GM21515 (cell line): Measurements from ENCODE around the gene PES1.
"Not testable (repeated sequence)": the region's sequence is repeated elsewhere in the genome, so short reads cannot be mapped to it uniquely, and the experiment has no call there.

Source experiments
- ATAC-seq: cut with Tn5 transposase; IDR thresholded peaks from one replicate; pipeline ENCODE4 v1.9.1; 2021; ENCODE audit not compliant: unreplicated experiment

Gene PES1

DNA sequence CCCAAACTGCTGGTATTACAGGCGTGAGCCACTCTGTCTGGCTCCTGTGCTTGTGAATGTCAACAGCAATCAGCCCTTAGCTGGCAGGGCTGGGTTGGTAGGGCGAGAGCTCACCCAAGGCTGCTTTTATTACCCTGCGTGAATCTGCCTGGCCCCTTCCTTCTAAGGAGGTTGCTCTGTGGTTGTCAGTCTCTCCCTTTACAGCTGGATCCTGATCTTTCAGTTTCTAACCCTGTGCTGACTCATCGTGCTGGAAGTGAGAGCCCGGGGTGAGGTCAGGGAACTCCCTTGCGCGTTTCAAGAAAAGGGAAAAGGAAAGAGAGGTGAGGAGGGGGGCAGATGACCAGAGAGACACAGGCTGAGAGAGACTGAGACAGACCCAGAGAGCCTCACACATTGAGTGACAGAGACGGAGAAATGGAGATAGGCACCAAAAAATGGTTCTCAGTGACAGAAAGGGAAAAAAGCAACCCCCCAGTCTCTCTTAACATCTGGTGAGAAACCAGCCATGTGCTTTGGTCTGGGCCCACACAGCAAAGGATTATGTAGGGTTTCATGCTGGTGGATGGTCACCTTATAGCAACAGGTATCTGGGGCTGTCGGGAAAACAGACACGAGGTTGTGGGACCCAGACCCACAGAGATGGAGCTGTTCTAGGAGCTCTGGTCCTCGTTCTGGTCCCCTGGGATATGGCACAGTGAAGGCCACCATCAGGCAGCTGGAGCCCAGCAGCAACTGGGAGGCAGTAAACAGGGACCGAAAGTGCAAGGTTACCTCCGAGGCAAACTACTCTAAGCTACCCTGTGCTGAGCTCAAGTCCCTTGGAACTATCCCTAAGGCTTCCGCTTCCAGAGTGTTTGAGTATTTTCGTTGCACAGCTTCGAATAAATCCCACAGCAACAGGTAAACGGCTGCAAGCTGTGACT, 17.8 kb upstream of the PES1 start:
- no peak for ATAC-seq

GRCh38 chr22:30607939-30608338, 16.2 kb upstream of the PES1 start:
- ATAC-seq, result no peak

DNA sequence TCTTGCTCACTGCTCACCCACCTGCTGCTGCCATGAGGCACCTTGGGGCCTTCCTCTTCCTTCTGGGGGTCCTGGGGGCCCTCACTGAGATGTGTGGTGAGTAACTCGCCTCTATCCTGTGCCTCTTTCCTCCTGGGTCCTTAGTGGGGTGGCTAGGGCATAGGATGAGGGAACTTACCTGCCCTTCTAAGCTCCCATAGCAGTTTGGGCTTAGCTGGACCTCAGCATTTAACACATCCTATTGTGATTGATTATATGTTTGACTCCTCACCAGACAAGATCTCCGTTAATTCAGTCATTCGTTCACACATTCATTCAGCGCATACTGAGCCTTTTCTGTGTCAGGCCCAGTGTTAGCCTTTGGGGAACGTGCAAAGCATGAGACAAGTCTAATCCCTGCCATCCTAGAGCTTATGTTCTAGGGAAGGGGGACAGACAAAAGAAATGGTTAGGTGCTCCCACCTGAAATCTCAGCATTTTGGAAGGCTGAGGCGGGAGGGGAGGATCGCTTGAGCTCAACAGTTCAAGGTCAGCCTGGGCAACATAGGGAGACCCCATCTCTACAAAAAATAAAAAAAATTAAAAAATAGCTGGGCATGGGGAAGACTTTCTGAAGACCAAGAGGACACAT, 15.7 kb upstream of the PES1 start:
- no peak for ATAC-seq

DNA sequence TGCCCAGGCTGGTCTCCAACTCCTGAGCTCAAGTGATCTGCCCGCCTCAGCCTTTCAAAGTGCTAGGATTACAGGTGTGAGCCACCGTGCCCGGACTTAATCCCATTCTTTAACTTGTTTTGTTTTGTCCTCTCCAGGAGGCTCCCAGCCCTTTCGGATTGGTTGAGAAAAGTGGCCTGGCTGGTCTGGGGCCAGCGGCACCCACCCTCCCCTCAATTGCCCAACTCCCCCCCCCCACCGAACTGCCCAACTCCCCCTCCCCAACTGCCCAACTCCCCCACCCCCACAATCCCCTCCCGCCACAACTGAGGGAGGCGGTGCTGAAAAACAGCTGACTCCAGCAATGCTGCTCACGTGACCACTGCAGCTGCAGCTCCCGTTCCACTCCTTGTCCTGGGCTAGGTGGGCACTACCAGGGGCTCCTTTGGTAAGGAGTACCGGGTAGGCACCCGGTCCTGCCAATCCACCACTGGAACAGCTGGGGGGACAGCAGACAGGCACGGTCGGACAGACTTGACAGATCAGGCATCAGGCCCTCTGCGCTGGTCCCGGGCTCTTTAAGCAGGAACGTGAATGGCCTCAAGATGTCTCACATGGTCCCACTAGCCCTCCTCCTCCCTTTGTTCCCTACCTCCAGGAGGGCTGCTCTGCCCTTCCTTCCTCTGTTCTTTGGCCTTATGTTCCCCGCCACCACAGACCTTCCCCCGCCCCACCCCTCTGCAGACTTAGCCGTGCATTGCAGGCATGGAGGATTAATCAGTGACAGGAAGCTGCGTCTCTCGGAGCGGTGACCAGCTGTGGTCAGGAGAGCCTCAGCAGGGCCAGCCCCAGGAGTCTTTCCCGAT, 15.0 kb upstream of the PES1 start, which contains the start of gene TCN2:
TSS of gene TCN2 (plus strand) at position 720 of the 845 bp plus-strand sequence. CDS start 158 bp downstream, outside the sequence.
- ATAC-seq, result no peak

DNA sequence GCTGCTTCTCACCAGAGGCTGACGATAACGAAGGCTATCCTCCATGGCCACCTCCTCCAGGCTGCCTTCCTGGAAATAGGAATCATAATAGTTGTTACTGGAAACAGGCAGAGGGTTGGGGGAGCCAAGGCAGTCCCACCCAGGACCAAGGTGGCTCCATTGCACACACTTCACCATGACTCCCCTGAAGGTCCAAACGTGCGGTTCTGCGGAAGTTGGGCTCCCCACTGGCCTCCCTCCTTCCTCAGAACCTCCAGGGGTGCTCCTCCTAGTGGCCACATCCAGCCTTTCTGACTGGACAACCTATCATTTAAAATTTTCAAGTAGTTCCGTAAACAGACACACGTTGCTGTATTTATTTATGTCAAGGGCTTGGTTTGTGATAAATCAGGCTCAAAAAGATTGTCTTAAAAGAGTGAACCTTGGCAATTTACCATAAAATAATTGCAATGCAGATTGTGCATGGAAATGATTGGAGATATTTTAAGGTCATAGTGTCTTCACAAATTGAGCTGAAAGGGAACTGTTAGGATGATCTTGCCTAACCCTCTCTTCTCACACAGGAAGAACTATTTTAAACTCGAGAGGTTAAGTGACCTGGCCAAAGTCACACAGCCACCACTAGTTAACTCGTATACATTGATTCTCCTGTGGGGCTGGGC, 13.9 kb upstream of the PES1 start:
- ATAC-seq, result no peak

GRCh38 chr22:30604723-30605122, 13.0 kb upstream of the PES1 start:
- no peak for ATAC-seq

GRCh38 chr22:30603801-30604200, 12.1 kb upstream of the PES1 start:
- no peak for ATAC-seq

DNA sequence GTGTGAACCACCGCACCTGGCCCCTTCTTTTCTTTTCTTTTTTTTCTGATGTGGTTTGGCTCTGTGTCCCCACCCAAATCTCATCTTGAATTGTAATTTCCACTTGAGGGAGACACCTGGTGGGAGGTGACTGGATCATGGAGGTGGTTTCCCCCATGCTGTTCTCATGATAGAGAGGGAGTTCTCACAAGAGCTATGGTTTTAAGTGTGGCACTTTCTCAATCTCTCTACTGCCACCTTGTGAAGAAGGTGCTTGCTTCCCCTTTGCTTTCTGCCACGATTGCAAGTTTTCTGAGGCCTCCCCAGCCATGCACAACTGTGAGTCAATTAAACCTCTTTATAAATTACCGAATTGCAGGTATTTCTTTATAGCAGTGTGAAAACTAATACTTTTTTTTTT, 10.3 kb upstream of the PES1 start:
- no peak for ATAC-seq

DNA sequence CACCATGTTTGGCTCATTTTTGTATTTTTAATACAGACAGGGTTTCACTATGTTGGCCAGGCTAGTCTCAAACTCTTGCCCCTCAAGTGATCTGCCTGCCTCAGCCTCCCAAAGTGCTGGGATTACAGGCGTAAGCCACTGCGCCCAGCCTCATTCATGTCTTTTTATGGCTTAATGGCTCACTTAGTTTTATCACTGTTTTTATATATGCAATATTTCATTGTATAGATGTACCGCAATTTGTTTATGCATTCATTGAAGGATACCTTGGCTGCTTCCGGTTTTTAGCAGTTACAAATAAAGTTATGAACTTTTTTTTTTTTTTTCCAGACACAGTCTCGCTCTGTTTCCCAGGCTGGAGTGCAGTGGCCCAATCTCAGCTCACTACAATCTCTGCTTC, 9.8 kb upstream of the PES1 start:
- ATAC-seq, result no peak

GRCh38 chr22:30600921-30601320, 9.2 kb upstream of the PES1 start:
- ATAC-seq, result no peak

- no peak for ATAC-seq
Measured at GRCh38 chr22:30598986-30599385, 7.3 kb upstream of the PES1 start.

DNA sequence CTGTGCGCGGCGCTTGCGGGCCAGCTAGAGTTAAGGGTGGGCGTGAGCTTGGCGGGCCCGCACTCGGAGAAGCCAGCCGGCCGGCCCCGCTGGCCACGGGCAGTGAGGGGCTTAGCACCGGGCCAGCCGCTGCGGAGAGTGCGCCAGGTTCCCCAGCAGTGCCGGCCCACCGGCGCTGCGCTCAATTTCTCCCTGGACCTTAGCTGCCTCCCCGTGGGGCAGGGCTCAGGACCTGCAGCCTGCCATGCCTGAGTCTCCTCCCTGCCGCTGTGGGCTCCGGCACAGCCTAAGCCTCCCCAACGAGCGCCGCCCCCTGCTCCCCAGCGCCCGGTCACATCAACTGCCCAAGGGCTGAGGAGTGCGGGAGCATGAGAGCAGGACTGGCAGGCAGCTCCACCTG, 5.2 kb upstream of the PES1 start:
- ATAC-seq, result no peak

DNA sequence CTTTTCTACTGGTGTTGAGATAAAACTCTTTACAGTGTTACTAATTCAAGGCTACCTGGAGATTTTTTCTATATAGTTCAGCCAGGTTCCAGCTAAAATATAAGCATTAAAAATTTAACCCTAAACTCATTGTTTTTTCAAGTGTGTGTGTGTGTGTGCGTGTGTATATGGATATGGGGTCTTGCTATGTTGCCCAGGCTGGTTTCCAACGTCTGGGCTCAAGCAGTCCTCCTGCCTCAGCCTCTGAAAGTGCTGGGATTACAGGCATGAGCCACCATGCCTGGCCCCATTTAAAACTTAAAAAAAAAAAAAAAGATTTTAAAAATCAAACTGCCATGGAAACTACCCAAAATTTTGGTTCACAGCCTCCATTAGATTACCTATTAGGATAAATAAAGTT, 4.5 kb upstream of the PES1 start:
- no peak for ATAC-seq

DNA sequence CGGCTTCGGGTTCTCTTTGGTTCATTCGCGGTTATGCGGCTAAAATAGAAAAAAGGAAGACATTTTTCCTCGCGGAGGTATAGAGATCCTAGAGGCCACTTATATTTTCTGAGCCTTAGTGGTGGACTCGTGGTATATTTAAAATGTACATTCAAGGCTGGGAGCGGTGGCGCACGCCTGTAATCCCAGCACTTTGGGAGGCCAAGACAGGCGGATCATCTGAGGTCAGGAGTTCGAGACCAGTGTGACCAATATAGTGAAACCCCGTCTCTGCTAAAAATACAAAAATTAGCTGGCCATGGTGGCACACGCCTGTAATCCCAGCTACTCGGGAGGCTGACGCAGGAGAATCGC, 627 bp upstream of the PES1 start:
- not testable (repeated sequence) for ATAC-seq

DNA sequence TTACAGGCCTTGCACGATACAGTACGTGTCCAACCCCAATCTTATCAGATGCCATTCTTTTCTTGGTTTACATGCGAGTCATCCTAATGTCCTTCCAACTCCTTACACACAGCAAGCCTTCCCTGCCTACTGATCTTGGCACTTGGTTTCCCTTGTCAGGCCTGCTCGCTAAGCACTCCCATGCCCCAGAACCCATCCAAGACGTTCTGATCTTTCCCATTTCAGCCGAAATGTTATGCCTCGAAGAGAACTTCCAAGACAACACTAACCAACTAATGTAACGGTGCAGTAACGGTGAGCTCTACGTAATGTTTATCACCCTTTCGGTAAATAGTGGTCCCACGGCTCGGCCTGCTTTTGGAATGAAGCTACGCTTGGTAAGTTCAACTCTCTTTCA, 521 bp downstream of the PES1 start:
- no peak for ATAC-seq

- no peak for ATAC-seq
Measured at GRCh38 chr22:30586414-30586813, 5.3 kb downstream of the PES1 start.

GRCh38 chr22:30584441-30584840, 7.3 kb downstream of the PES1 start:
- ATAC-seq, result no peak

- no peak for ATAC-seq
Measured at GRCh38 chr22:30582788-30583545, 8.7 kb downstream of the PES1 start.

DNA sequence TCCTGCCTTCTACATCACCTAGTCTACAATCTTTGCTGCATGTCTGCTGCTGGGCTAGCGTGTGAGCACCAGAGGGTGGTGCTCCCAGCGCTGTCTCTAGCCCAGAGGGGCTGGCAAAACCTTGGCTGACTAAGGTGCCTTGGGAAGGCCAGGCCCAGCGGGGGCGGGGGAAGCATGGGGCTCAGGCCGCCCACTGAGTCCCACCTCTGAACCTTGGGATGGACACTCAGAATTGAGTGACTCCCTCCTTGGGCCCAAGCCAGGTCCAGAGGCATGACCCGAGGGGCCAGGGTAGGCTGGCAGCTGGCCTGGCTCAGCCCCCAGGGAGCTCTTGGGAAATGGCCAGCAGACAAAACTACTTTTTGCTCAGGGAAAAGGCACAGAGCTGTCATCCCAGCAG, 9.7 kb downstream of the PES1 start:
- ATAC-seq, result no peak

DNA sequence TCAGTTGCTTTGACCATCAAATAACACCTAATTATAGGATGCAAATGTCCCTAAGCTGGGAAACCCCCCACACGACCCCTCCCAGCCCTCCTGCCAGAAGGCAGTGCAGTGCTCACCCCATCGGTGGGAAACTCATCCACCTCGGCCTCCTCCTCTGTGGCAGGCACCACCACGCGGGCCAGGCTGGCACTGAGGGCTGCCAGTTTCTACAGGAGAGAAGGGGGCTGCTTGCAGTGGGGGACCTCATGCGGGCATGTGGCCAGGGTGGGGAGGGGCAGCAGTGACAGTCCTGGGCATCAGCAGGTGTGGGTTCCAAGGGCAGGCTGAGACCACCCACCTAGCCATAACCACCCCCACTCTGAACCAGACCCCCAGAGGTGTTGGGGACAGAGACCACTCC, 10.8 kb downstream of the PES1 start:
- no peak for ATAC-seq
